GM18511 (cell line): ENCODE results near the gene COL5A2.

ENCODE experiments used
- ATAC-seq: cut with Tn5 transposase; IDR thresholded peaks from one replicate; pipeline ENCODE4 v1.9.1; 2021; ENCODE audit warnings: mild to moderate bottlenecking, moderate library complexity; ENCODE audit not compliant: unreplicated experiment

The COL5A2 gene

DNA sequence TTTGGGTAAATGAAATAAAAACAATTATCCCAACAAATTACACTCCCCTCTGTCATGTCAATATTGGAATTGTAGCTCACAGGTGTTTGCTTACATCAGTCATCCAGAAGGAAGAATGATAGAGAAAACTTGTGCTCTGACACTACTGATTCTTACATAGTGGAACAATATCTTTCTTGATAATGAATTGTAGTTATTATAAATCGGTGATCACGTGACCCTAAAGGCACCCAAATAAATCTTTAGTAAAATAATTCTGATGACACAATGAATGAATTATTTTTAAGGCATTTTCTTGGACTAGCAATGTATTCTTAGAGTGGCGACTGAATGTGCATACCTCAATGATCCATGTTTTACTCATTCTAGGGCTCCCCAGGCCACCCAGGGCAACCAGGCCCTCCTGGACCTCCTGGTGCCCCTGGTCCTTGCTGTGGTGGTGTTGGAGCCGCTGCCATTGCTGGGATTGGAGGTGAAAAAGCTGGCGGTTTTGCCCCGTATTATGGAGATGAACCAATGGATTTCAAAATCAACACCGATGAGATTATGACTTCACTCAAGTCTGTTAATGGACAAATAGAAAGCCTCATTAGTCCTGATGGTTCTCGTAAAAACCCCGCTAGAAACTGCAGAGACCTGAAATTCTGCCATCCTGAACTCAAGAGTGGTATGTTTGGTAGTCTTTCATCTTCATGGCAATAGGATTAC is 170.9 kb downstream of the COL5A2 start:
- no peak for ATAC-seq

DNA sequence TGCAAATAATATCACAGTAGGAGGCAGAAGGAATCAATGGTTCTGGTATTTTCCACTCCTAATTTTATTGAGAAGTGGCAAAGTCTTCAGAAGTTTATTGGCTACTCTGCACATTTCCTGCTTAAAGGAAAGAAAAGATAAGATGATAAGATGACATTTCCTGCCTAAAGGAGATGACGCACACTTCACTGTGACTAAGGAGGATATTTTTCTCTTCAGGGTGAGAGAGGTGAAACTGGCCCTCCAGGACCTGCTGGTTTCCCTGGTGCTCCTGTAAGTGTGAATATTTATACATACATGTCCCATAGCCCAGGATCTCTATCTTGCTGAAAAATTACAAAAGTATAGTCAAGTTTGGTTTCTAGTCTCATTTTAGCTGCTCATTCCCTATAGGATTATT is 177.5 kb downstream of the COL5A2 start:
- no peak for ATAC-seq

DNA sequence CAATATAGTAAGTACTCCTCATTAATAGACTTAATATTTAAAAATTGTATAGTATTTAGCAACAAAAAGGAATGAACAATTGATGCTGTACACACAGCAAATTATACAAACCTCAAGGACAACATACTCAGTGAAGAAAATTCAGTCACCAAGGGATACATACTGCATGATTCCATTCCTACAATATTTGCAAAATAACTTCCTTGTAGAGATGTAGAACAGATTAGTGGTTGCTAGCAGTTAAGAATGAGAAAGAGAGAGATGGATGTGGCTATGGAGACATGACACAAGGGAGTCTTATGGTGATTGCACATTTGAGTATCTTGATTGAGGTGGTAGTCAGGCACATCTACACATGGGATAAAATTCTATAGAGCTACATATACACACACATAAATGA is 179.3 kb downstream of the COL5A2 start:
- ATAC-seq, result no peak

DNA sequence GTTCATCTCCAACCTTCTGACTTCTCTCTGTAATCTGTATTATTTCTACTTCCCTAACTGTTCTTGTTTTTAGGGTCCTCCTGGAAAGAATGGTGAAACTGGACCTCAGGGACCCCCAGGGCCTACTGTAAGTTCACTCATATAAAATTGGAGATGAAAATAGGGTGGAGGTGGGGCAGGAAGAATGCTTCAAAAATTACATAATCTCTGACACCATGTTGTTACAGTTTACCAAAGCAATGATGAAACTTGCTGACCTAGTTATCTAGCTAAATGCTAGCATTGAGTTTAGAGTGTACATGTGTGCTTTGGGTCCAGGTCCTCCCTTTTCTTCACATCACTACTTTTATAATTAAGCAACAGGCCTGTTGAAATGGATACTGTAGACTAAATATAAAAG is 182.3 kb downstream of the COL5A2 start:
- ATAC-seq, result no peak

DNA sequence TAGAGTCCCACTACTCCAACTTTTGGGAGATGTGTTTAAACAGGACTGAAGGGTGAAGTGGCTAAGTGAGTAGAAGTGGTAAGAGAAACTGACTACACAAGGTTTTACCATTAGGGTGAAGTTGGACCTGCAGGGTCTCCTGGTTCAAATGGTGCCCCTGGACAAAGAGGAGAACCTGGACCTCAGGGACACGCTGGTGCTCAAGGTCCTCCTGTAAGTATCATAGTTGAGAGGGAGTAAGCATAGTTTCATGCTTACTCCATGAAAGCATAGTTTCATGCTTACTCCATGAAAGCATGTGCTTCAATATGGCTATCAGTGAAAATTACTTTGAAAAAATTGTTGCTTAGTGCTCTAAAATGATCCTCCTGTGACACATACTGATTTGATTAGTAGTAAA is 186.3 kb downstream of the COL5A2 start:
- ATAC-seq, result no peak

DNA sequence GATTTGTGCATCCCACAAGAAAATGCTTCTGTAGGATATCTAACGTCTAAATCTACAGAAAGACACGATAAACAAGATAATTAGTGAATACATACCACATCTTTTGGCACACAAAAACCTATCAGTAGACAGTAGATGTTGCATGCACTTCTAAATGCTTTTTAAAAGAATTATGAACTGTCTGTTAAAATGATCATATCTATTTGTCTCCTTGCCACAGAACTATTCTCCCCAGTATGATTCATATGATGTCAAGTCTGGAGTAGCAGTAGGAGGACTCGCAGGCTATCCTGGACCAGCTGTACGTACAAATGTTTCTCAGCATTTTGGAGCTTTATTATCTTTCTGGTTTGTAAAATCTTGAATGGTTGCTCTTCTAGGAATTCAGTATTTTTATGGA is 192.7 kb downstream of the COL5A2 start:
- no peak for ATAC-seq

DNA sequence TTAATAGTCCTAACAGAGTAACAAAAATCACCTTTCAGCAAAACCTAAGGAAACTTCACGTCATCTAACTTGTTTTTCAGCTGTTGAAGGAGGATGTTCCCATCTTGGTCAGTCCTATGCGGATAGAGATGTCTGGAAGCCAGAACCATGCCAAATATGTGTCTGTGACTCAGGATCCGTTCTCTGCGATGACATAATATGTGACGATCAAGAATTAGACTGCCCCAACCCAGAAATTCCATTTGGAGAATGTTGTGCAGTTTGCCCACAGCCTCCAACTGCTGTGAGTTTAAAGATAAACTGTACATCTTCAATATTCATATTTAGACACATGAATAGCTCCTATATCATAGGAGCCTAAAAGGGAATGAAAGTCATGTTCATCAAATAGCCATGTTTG is 194.9 kb downstream of the COL5A2 start:
- no peak for ATAC-seq

DNA sequence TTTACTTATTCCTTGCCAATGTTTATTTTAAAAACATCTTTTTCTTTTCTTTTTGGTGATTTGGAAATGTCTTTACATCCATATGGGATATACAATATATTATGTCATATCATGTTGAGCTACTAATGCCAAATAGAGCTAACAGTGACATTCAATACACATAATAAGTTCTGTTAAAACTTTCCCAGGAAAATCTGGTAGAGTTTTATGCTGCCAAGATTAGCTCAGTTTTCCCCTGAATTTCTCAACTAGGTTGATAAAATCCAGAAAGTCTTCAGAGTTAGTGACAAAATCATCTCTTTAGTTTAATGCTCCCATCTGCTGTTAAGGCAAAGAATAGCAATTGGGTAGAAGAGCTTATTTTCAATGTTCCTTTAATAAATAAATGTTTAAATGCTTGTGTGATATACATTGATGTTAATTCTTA is 195.5 kb downstream of the COL5A2 start:
- no peak for ATAC-seq

DNA sequence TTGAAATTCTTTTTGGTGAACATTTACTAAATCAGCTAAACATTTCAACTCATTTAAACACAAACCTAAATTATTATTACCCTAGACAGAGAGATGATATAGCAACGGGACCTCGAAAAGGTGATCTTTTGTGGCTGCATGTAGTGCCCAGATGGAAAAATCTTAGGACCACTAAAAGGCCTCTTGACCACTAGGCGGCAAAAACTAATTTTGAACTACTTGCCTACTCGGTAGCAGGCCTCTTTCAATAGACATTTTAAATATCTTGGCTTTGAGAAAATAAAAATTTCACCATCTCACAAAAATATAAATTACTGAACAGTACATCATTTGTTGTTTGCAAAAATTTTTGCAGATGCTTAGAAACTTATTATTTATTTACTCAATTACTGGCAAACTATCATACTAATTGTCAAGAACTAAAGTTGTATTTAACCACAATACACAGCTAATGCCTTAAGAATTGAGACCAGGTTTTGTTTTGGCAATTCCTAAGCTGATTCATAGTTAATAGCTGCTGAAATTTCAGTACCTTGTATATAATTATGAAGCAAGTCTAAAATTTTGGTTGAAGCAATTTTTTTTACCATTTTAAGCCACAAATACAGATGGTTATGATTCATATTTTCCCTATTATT is 196.0 kb downstream of the COL5A2 start:
- ATAC-seq, result no peak
